ENCODE results near the gene TMC1.
"Not testable (repeated sequence)": the region's sequence is repeated elsewhere in the genome, so short reads cannot be mapped to it uniquely, and the experiment has no call there.

The TMC1 gene

GRCh38 chr9:72844440-72844768 is 323.0 kb downstream of the TMC1 start:
- DNase-seq (ENCODE audit: insufficient read length), result no peak
- FAIRE-seq, result no peak
- no peak for TF ChIP-seq TAF1 (IDR thresholded peaks at IDR 0.05; ENCODE audit: borderline replicate concordance, low read depth, low read length)
- no peak for TF ChIP-seq POLR2AphosphoS5 (IDR thresholded peaks at IDR 0.05; ENCODE audit: low read depth, low read length)
- TF ChIP-seq POLR2A (IDR thresholded peaks at IDR 0.05; ENCODE audit: low read depth, low read length), result no peak

GRCh38 chr9:72845052-72845451 is 323.6 kb downstream of the TMC1 start:
- not testable (repeated sequence) for FAIRE-seq; DNase-seq (ENCODE audit: insufficient read length)

GRCh38 chr9:72850209-72850608 is 328.8 kb downstream of the TMC1 start:
- DNase-seq (ENCODE audit: insufficient read length), result not testable (repeated sequence)

GRCh38 chr9:72855321-72855720 is 333.9 kb downstream of the TMC1 start:
- DNase-seq (ENCODE audit: insufficient read length) (no peak), FAIRE-seq (no peak)
- no peak for TF ChIP-seq TAF1 (IDR thresholded peaks at IDR 0.05; ENCODE audit: borderline replicate concordance, low read depth, low read length)

More at GRCh38 chr9:72850209-72850608, 328.8 kb downstream of the TMC1 start:
- FAIRE-seq, result not testable (repeated sequence)

- no peak for DNase-seq (ENCODE audit: insufficient read length)
- FAIRE-seq, result no peak
- no peak for TF ChIP-seq POLR2AphosphoS5 (IDR thresholded peaks at IDR 0.05; ENCODE audit: low read depth, low read length)
- no peak for TF ChIP-seq TAF1 (IDR thresholded peaks at IDR 0.05; ENCODE audit: borderline replicate concordance, low read depth, low read length)
- no peak for TF ChIP-seq POLR2A (IDR thresholded peaks at IDR 0.05; ENCODE audit: low read depth, low read length)
Measured at GRCh38 chr9:72855890-72856523, 334.6 kb downstream of the TMC1 start.

- TF ChIP-seq TAF1 (IDR thresholded peaks at IDR 0.05; ENCODE audit: borderline replicate concordance, low read depth, low read length) (no peak), POLR2A (IDR thresholded peaks at IDR 0.05; ENCODE audit: low read depth, low read length) (no peak), POLR2AphosphoS5 (IDR thresholded peaks at IDR 0.05; ENCODE audit: low read depth, low read length) (no peak)
- no peak for DNase-seq (ENCODE audit: insufficient read length)
- FAIRE-seq, result no peak
Measured at GRCh38 chr9:72856972-72857623, 335.7 kb downstream of the TMC1 start.

GRCh38 chr9:72857624-72857996 is 336.2 kb downstream of the TMC1 start:
- FAIRE-seq, result no peak
- no peak for DNase-seq (ENCODE audit: insufficient read length)

GRCh38 chr9:72858089-72858912 is 336.9 kb downstream of the TMC1 start:
- DNase-seq (ENCODE audit: insufficient read length), result no peak
- no peak for TF ChIP-seq POLR2A (IDR thresholded peaks at IDR 0.05; ENCODE audit: low read depth, low read length)
- TF ChIP-seq POLR2AphosphoS5 (IDR thresholded peaks at IDR 0.05; ENCODE audit: low read depth, low read length), result no peak
- TF ChIP-seq TAF1 (IDR thresholded peaks at IDR 0.05; ENCODE audit: borderline replicate concordance, low read depth, low read length), result no peak
- no peak for FAIRE-seq

More at GRCh38 chr9:72857624-72857996, 336.2 kb downstream of the TMC1 start:
- TF ChIP-seq POLR2A (IDR thresholded peaks at IDR 0.05; ENCODE audit: low read depth, low read length) (no peak), TAF1 (IDR thresholded peaks at IDR 0.05; ENCODE audit: borderline replicate concordance, low read depth, low read length) (no peak), POLR2AphosphoS5 (IDR thresholded peaks at IDR 0.05; ENCODE audit: low read depth, low read length) (no peak)

GRCh38 chr9:72862788-72863187 is 341.4 kb downstream of the TMC1 start:
- not testable (repeated sequence) for DNase-seq (ENCODE audit: insufficient read length); FAIRE-seq

GRCh38 chr9:72863456-72864094 is 342.2 kb downstream of the TMC1 start:
- no peak for FAIRE-seq
- DNase-seq (ENCODE audit: insufficient read length), result no peak
- TF ChIP-seq POLR2AphosphoS5 (IDR thresholded peaks at IDR 0.05; ENCODE audit: low read depth, low read length) (no peak), TAF1 (IDR thresholded peaks at IDR 0.05; ENCODE audit: borderline replicate concordance, low read depth, low read length) (no peak)

GRCh38 chr9:72864327-72864726 is 342.9 kb downstream of the TMC1 start:
- FAIRE-seq (no peak), DNase-seq (ENCODE audit: insufficient read length) (no peak)
- TF ChIP-seq POLR2AphosphoS5 (IDR thresholded peaks at IDR 0.05; ENCODE audit: low read depth, low read length), result no peak
- TF ChIP-seq POLR2A (IDR thresholded peaks at IDR 0.05; ENCODE audit: low read depth, low read length), result no peak
- no peak for TF ChIP-seq TAF1 (IDR thresholded peaks at IDR 0.05; ENCODE audit: borderline replicate concordance, low read depth, low read length)

- no peak for FAIRE-seq
- TF ChIP-seq TAF1 (IDR thresholded peaks at IDR 0.05; ENCODE audit: borderline replicate concordance, low read depth, low read length), result no peak
- no peak for TF ChIP-seq POLR2AphosphoS5 (IDR thresholded peaks at IDR 0.05; ENCODE audit: low read depth, low read length)
- TF ChIP-seq POLR2A (IDR thresholded peaks at IDR 0.05; ENCODE audit: low read depth, low read length), result no peak
- no peak for DNase-seq (ENCODE audit: insufficient read length)
Measured at GRCh38 chr9:72871685-72872084, 350.3 kb downstream of the TMC1 start.

Measured in GM12892 (cell line).